HG02798 (cell line): ENCODE measurements around the gene NRF1.

Experiments used
- ATAC-seq: cut with Tn5 transposase; IDR thresholded peaks from one replicate; pipeline ENCODE4 v1.9.1; 2021; ENCODE audit warnings: mild to moderate bottlenecking; ENCODE audit not compliant: unreplicated experiment, poor library complexity

NRF1 gene

DNA sequence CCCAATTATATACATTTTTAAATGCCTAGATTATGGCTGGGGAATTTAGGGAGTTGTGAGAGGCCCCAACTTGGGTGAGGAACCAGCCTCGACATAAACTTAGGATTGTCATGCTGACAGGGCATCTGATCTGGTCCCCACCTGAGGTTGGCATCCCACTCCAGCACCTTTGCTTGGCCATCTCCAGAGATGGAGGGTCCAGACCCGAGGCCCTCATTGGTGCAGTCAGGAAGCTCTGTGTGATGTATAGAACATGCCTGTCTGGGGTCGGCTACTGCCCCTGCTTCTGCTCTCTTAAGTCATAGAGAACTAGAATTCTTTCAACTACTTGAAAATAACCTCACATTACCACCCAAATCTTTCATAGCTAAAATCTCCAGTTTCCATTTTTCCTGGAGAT lies 153.8 kb downstream of the NRF1 start:
- ATAC-seq = no peak

DNA sequence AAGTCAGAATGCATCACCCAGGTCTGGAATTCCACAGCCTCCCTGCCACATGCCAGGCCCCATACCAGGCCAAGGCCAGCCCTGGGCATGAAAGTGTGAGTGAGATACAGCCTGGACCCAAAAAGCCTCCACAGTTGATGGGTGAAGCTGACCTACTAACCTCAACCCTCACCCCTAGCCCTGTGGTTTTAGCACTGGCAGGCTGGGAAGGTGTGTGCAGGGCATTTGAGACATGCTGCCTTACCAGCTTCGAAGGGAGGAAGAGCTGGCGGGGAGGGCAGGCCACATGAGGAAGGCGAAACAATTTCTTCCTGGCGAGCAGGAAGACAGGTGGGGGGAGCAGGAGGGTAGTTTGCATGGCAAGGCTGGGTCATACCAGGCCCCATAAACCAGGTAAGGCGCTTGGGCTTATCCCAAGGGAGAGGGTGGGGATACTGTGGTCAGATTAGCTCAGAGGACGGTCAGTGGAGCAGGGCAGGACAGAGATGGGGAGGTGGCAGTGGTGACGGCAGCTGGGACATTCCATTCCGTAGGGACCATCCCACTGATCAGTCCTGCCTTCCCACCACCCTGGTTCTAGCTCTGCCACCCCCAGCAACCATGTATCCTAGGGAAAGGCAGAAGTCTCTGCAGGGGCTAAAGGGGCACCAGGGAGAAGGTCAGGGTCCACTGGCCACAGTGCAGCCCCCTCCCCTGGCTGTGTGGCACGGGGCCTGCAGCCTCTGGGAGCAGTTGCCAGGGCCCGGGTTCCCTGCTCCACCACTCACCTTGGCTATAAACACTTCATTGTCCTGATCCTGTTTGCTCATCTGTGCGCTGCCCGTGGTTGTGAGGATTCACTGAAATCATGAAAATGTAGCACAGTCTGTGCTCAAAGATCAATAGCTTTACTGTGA lies 155.8 kb downstream of the NRF1 start:
- no peak for ATAC-seq

DNA sequence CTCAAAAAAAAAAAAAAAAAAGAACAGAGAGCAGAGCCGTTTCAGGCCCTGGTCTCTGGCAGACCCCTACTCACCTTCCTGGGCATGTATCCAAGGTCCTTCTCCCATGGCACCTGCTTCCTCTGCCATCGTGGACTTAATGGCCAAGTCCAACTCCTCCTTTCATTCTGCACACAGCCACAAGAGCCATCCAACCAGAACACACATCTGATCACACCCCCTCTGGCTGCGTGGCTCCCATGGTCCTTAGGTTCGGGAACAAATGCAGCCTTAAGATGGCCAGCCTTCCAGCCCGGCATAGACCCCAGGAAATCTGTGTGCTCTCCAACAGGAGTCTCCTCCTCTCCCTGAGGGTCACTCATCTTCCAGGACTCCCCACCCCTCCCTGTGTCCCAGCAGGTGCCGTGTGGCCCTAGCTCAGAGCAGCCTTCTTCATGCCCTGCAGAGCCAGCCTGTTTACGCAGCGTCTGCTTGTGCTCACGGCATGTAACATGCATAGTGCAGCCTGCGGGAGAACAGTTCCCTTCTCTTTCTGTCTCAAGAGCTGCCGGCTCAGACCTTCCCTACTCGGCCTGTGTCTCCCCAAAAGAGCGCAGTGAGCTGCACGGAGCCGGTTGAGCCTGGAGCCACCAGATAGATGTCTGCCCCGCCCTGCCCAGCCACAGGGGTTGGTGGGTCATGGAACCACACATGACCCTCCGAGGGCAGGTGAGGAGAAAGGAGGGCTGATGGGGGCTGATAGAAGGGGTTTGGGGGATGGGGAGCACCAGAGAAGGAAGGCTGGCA lies 157.3 kb downstream of the NRF1 start:
- ATAC-seq = no peak

GRCh38 chr7:129769400-129769774 lies 157.9 kb downstream of the NRF1 start:
- ATAC-seq = no peak

DNA sequence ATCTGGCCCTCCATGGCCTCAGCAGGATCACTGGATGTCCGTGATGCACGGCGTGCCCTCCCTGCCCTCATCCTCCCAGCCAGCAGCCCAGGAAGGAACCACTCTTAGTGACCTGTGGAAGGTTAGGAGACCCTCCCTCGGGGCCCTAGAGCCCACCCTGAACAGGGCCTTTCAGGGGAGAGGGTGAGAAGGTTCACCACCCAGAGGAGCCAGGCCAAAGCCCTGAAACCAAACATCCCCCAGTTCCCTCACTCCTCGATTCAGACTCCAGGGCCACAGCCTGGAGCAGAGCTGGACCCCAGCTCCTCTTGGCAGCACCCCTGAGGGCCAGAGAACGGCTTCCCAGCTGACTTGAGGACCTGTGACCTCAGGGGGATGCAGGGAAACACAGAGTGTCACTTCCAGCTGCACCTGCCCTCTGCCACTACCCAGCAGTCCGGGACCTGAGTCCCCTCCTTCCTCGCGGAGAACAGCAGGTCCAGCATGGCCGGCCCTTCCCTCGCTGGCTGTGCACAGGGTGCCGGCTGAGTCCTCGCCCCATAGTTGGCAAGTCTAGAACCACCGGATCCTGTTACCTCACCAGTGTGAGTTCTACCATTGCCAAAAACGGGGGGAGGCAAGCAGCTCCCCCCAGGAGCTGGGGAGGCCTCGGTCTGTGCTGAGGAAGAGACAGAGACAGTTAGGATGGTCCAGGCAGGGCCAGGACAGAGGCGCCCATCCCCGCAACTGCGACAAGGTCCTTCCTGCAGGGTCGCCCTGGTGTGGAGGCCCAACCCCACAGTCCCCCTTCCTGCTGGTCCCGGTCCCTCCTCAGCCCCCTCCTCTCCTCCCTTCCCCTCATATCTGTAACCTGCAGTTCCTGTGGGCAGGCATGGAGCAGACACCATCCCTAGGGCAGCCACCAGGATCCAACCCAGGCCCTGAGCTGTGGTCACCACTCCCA lies 158.6 kb downstream of the NRF1 start:
- ATAC-seq = no peak

- no peak for ATAC-seq
Observed at GRCh38 chr7:129771201-129771927, 159.8 kb downstream of the NRF1 start.

GRCh38 chr7:129771928-129772479 lies 160.5 kb downstream of the NRF1 start:
- ATAC-seq = no peak

- no peak for ATAC-seq
Observed at GRCh38 chr7:129772646-129773280, 161.2 kb downstream of the NRF1 start.

DNA sequence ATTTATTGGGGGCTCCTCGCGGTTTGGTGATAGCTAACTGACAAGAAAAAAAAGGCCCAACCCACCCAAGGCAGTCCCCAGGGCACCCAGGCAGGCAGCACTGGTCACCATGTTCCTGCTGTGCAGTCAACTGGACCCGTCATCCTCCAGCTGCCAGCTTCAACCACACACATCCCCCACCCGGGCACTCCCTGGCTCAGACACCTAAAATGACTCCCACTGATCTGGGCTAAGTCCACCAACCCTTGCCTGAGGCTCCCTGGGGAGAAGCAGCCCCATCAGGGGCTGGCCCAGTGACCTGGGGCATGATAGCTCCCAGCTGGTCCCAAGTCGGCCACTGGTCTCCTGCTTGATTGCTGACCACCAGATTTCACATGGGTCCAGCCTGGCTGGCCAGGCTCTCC lies 161.8 kb downstream of the NRF1 start:
- ATAC-seq = no peak

DNA sequence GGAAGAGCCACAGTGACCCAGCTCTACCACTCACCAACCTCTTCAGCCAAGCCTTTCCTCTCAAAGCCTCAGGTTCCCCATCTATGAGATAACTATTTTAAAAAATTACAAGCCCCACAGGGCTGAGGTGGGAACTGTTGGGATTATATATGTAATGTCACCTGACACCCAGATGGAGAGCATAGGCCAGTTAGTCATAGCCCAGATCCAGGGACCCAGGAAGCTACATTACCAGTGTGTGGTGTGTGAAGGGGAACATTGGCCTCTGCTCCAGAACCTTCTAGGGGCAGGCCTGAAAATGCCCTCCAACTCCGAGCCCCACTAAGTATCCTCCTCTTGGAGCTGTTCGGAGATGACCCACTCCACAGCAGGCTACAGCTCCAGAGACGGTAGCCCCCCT lies 162.4 kb downstream of the NRF1 start:
- no peak for ATAC-seq

DNA sequence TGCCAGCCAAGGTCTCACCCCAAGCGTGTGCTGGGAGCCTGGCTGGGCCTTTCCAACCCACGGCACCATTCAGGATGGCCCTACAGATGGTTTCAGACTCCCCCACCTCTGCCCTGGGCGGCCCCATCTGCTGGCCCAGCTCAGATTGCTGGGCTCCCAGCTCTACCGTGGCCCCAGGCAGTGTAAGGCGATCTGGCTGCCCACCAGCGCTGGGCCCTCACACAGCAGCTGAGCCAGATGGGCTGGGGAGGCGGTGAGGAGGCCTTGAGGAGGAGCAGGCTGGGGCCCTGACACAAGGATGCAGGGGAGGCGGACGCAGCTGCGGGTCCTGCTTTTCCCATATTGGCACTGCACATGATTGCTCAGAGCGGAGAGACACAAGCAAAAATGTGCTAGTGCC lies 162.8 kb downstream of the NRF1 start:
- no peak for ATAC-seq

DNA sequence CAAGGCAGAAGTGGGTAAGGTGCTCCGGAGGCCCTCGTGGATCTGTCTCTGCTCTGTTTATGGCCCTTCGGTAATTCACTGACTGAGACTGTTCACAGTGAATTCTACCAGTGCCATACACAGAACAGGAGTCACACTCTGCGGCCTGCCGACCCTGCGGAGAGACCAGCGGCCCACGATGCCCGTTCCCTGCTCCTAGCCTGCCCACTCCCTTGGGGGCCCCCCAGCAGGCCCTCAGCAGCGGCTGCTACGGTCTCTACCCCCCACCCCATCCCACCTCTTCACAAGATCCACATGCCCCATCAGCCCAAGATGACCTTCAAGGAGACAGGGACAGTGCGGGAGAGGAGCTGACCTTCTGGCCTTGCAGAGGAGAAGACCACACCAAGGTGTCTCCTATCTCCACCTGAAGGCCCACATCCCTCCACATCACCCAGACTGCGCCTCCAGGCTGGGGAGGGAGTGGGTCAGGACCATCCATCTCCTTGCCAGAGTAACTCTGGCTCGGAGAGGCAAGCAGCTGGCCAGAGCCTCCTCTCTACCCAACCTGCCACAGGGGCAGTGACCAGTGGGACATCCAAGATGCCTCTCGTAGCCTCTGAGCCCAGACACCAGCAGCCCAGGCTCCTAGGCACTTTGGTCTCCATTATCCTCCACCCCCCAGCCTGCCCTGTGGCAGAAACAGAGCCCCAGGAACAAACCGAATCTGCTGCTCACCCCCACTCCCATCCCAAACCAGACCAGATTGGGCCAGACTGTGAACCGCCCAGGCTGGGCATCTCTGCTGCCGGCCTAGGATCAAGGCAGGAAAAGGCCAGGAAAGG lies 163.6 kb downstream of the NRF1 start:
- ATAC-seq = no peak

DNA sequence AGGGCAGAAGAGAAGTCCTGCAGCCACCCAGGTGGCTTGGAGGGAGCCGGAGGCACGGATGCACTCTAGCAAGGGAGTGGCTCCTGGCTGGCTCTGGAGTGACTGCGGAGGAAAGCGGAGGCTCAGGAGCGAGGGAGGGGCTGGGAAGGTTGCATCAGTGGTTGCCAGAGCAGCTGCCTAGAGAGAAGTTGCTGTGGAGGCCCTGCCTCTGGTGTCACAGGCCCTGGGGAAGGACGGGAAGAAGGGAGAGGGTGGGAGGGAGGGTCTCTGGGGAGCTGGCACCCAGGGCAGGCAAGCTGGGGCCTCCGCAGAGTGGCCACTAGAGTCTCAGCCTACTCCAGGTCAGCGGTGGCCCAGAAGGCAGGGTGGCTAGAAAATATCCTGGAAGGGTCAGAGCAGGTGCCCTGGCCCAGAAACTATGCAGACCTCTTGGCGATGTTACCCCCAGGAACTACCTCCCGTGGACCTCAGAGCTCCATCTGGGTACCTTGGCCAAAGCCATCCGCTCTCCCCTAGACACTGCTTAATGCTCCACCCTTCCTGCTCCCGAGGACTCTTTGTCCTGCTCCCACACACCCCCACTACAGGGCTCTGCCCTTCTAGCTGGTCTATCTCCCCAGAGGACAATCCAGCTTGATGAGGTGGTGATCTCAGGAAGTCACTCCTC lies 164.3 kb downstream of the NRF1 start:
- ATAC-seq = no peak

DNA sequence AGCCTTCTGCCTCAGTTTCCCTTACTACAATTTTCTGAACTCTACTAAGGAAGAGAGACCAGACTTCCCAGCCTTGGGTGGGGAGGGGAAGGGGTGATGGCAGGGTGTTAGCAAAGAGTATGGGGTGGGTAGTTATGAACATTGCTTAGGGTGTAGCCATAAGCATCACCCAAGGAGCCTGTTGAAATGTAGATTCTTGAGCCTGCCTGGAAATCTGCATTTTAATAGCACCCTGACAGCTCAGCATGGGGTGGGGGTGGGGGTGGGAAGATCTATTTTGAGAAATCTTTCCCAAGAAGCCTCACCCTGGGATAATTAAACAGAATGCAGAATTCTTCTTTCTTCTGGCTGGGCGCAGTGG lies 164.8 kb downstream of the NRF1 start:
- ATAC-seq = no peak

- no peak for ATAC-seq
Observed at GRCh38 chr7:129777195-129777844, 165.8 kb downstream of the NRF1 start.

GRCh38 chr7:129777993-129778769 lies 166.7 kb downstream of the NRF1 start:
- no peak for ATAC-seq
